ENCODE measurements around the gene AK3. TPM values are rescaled to one million over a fixed set of nuclear protein-coding genes. Genes with fewer than 3 reads are reported as not detected.

Gene AK3
- total and polyA plus RNA-seq, 2 of the 8 experiments (the other 6 are each of a cell fraction or from before 2014, with no cell fraction given): 8.9 to 30.0 TPM

DNA sequence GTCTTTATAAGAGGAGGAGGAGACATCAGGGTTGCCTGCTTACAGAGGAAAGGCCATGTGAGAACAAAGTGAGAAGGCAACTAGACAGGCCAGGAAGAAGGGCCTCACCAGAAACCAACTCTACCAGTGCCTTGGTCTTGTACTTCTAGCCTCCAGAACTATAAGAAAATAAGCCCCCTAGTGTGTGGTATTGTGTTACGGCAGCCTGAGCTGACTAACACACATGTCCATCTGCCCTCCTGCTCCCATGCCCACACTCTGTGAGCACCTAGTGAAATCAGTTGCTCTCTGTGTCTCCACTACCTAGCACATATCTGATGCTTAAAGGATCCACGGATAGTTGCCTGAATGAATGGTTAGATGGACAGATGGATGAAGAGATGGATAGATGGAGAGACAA is 6.9 kb downstream of the AK3 start:
- 94% methylated on average over 2 of the region's 2 CpGs; no CpG with 5 or more reads in 1 of the 2 experiments for WGBS, 2 experiments (ENCODE audit: extremely low coverage in 1 of 2, insufficient coverage in 1 of 2, insufficient read length in 1 of 2, insufficient replicate concordance in 2 of 2, low coverage in 1 of 2, low lambda C conversion rate in 2 of 2, missing lambda C conversion rate in 1 of 2)
- FAIRE-seq: no peak

More for the DNA sequence above, 6.9 kb downstream of the AK3 start:
- ChIA-PET POLR2A (ENCODE audit: partially characterized antibody) (interaction anchor here (0.6 kb wide), 1 partner anchor 42 kb away, joined by 3 read pairs; no protein-coding TSS in a partner anchor), CTCF (ENCODE audit: partially characterized antibody) (interaction anchor here (1.2 kb wide), 1 partner anchor 70 kb away, joined by 3 read pairs; no protein-coding TSS in a partner anchor)
- Histone ChIP-seq H2BK5ac (ENCODE audit: low read depth, low read length) (no peak overlapping the region), H3K56ac (replicated peaks; ENCODE audit: insufficient read length, low read depth, low read length) (no peak overlapping the region), H3K23ac (ENCODE audit: insufficient read length) (no peak overlapping the region), H2AFZ (ENCODE audit: low read length) (no peak overlapping the region), H4K20me1 (replicated peaks in 1 of 2; ENCODE audit: control insufficient read depth in 1 of 2, insufficient read depth in 2 of 2, low read length in 2 of 2) (peaks cover 0 to 1% of the 10 kb centered on the region in 2 experiments), H3K27ac (ENCODE audit: low read depth, low read length) (no peak overlapping the region), H3K9me3 (ENCODE audit: insufficient read depth in 2 of 2, low read depth in 1 of 2, low read length in 1 of 2) (no peaks in the 10 kb centered on the region), H3K4me1 (replicated peaks in 1 of 4; ENCODE audit: control insufficient read depth in 3 of 4, insufficient read depth in 4 of 4, low read length in 3 of 4) (no peaks in the 10 kb centered on the region), H3K4me2 (ENCODE audit: insufficient read depth in 1 of 2, low read depth in 2 of 2, low read length in 2 of 2) (no peak overlapping the region), H2BK20ac (ENCODE audit: low read length) (no peak overlapping the region), H3K79me2 (ENCODE audit: control insufficient read depth in 1 of 2, insufficient read depth in 2 of 2, low read length in 2 of 2) (peaks cover 0 to 37% of the 10 kb centered on the region in 2 experiments; a peak in 3 of 4 replicates), H4K8ac (ENCODE audit: extremely low read depth, insufficient read depth, low read length) (no peak overlapping the region), H3K36me3 (ENCODE audit: control insufficient read depth in 2 of 4, insufficient read depth in 4 of 4, low read length in 3 of 4) (no peaks in the 10 kb centered on the region), H2BK15ac (ENCODE audit: low read length) (no peak overlapping the region), H3K14ac (ENCODE audit: insufficient read length) (no peak overlapping the region), H3K27me3 (replicated peaks in 1 of 4; ENCODE audit: control insufficient read depth in 3 of 4, extremely low read depth in 1 of 4, insufficient read depth in 3 of 4, low read length in 3 of 4) (no peaks in the 10 kb centered on the region), H2BK12ac (ENCODE audit: low read depth, low read length) (no peak overlapping the region), H2AK5ac (ENCODE audit: low read depth, low read length) (no peak overlapping the region), H3K9ac (replicated peaks in 1 of 4; ENCODE audit: extremely low read depth in 1 of 4, low read depth in 3 of 4, low read length in 3 of 4) (no peak overlapping the region), H4K5ac (ENCODE audit: insufficient read length, low read depth, low read length) (no peak overlapping the region), H3K79me1 (ENCODE audit: low read depth, low read length) (no peaks in the 10 kb centered on the region; the same call in 1 of the 2 replicates), H2BK120ac (replicated peaks; ENCODE audit: low read depth, low read length) (no peak overlapping the region), H3K23me2 (ENCODE audit: low read depth, low read length) (no peaks in the 10 kb centered on the region; the same call in 1 of the 2 replicates), H3K4me3 (ENCODE audit: extremely low read depth in 1 of 4, insufficient read depth in 2 of 4, low read depth in 3 of 4, low read length in 4 of 4) (no peak overlapping the region), H3K4ac (replicated peaks; ENCODE audit: insufficient read length, low read depth, low read length) (no peak overlapping the region), H3K18ac (ENCODE audit: extremely low read depth, low read length) (no peak overlapping the region), H4K91ac (replicated peaks; ENCODE audit: insufficient read length, low read length) (no peak overlapping the region)
- TF ChIP-seq KDM1A (IDR thresholded peaks at IDR 0.05; ENCODE audit: borderline replicate concordance, low read length) (no peak), TCF12 (IDR thresholded peaks at IDR 0.05; ENCODE audit: low read depth, low read length) (no peak), USF2 (IDR thresholded peaks at IDR 0.05; ENCODE audit: low read length) (no peak), SP4 (IDR thresholded peaks at IDR 0.05; ENCODE audit: low read length) (no peak), CBX8 (IDR thresholded peaks at IDR 0.05; ENCODE audit: borderline replicate concordance, low read depth, low read length) (no peak), JUN (IDR thresholded peaks at IDR 0.05; ENCODE audit: low read depth, low read length) (no peak), TAF7 (optimal IDR thresholded peaks at IDR 0.05; ENCODE audit: borderline replicate concordance, low read depth, low read length) (no peak), EZH2 (IDR thresholded peaks at IDR 0.05; ENCODE audit: low read depth, low read length, severe bottlenecking) (no peak), ASH2L (IDR thresholded peaks at IDR 0.05; ENCODE audit: low read length) (no peak)
- TF ChIP-seq, protein P1, sequence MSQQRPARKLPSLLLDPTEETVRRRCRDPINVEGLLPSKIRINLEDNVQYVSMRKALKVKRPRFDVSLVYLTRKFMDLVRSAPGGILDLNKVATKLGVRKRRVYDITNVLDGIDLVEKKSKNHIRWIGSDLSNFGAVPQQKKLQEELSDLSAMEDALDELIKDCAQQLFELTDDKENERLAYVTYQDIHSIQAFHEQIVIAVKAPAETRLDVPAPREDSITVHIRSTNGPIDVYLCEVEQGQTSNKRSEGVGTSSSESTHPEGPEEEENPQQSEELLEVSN (IDR thresholded peaks at IDR 0.05): no peak
- TF ChIP-seq, protein P2, sequence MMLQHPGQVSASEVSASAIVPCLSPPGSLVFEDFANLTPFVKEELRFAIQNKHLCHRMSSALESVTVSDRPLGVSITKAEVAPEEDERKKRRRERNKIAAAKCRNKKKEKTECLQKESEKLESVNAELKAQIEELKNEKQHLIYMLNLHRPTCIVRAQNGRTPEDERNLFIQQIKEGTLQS (IDR thresholded peaks at IDR 0.05; ENCODE audit: insufficient read depth, low read depth, low read length): no peak
- DNase-seq (ENCODE audit: low read depth in 1 of 2, low spot score in 2 of 2): no peak

Measured in H1 (cell line).